GM12878 (cell line): ENCODE data around the gene CMSS1. TPM values are rescaled to one million over a fixed set of nuclear protein-coding genes. Genes with fewer than 3 reads are reported as not detected.

Source experiments
- ATAC-seq: fragments of 200-7000 bp; cut with Tn5 transposase; 3 replicates; pipeline ENCODE4 v1.9.1; 2020; ENCODE audit warnings: mild to moderate bottlenecking, moderate library complexity
- BruUV-seq: library from RNA; stranded (reverse); fragments of 400-500 nt; replicated peaks from 2 replicates; lab custom pipeline; 2021; lab: Mats Ljungman, UMichigan
- CTCF ChIA-PET: fragments of 300-600 bp; sonication (Branson Sonifier 250); formaldehyde crosslinking; extraction: SDS; loops from one replicate; lab custom pipeline; 2021; ENCODE audit warnings: inconsistent platforms; lab: Yijun Ruan, JAX
- POLR2A ChIA-PET: fragments of 350-600 bp; formaldehyde crosslinking; extraction: SDS; loops from one replicate; lab custom pipeline; 2021; ENCODE audit warnings: inconsistent platforms; lab: Charles Lee
- RAD21 ChIA-PET: fragments of 300-600 bp; sonication (Branson Sonifier 250); formaldehyde crosslinking; loops from one replicate; lab custom pipeline; 2023; ENCODE audit warnings: antibody characterized with exemption; ENCODE audit not compliant: unreplicated experiment; lab: Charles Lee
- SMC1A ChIA-PET: fragments of 300-600 bp; sonication (Branson Sonifier 250); formaldehyde crosslinking; loops from one replicate; lab custom pipeline; 2023; ENCODE audit not compliant: unreplicated experiment, uncharacterized antibody; lab: Charles Lee
- DNase-seq: peaks from one replicate; pipeline ENCODE4 v3.0.0-alpha.2; 2011; ENCODE audit warnings: low read depth, low spot score
- FAIRE-seq: peaks from 3 replicates; lab custom pipeline; 2011; peaks lifted over from hg19 to GRCh38; lab: Jason Lieb, UNC
- H2AFZ ChIP-seq: 2 replicates; pipeline ENCODE4 v1.6.0; 2011; ENCODE audit warnings: low read depth, low read length, control low read depth; ENCODE audit not compliant: control insufficient read depth
- H3K27ac ChIP-seq: 2 replicates; pipeline ENCODE4 v1.5.1; 2011; ENCODE audit warnings: control low read depth; ENCODE audit not compliant: control insufficient read depth, insufficient read depth
- H3K27me3 ChIP-seq, 2 experiments: replicated peaks in 1 of 2; 2 replicates each; pipeline versions ENCODE4 v1.6.0 to v1.6.1; 2011; ENCODE audit warnings: low read length in 1 of 2; ENCODE audit not compliant: control insufficient read depth in 2 of 2, insufficient read depth in 2 of 2
- H3K36me3 ChIP-seq, 2 experiments: 2 replicates each; pipeline ENCODE4 v1.5.1; 2011; ENCODE audit warnings: low read length in 1 of 2; ENCODE audit not compliant: control insufficient read depth in 2 of 2, insufficient read depth in 2 of 2
- H3K4me1 ChIP-seq: 2 replicates; pipeline ENCODE4 v1.6.1; 2011; ENCODE audit warnings: mild to moderate bottlenecking, low read length, moderate library complexity, mixed read lengths; ENCODE audit not compliant: control insufficient read depth, insufficient read depth
- H3K4me2 ChIP-seq: 2 replicates; pipeline ENCODE4 v1.6.0; 2011; ENCODE audit warnings: control low read depth; ENCODE audit not compliant: control insufficient read depth, insufficient read depth
- H3K4me3 ChIP-seq: fragments of 200-600 bp; sonication (generic); 2 replicates; pipeline ENCODE4 v1.5.1; 2016
- H3K79me2 ChIP-seq: 2 replicates; pipeline ENCODE4 v1.6.0; 2011; ENCODE audit warnings: low read length; ENCODE audit not compliant: control insufficient read depth, insufficient read depth
- H3K9ac ChIP-seq: 2 replicates; pipeline ENCODE4 v1.8.0; 2011; ENCODE audit warnings: low read length, control low read depth, mixed read lengths; ENCODE audit not compliant: control insufficient read depth, insufficient read depth
- H3K9me3 ChIP-seq: replicated peaks from 3 replicates; pipeline ENCODE4 v1.5.1; 2011; ENCODE audit warnings: mild to moderate bottlenecking, low read length; ENCODE audit not compliant: control insufficient read depth, insufficient read depth
- H4K20me1 ChIP-seq: 2 replicates; pipeline ENCODE4 v1.6.0; 2011; ENCODE audit not compliant: control insufficient read depth, insufficient read depth
- ASH2L ChIP-seq: fragments of 300-600, 200-600 bp; sonication (generic); IDR thresholded peaks from 2 replicates; pipeline ENCODE4 v1.6.1; 2017; ENCODE audit warnings: low read depth, mild to moderate bottlenecking, borderline replicate concordance
- EZH2 ChIP-seq: IDR thresholded peaks from 2 replicates; pipeline ENCODE4 v1.6.1; 2012; ENCODE audit warnings: low read depth, mild to moderate bottlenecking, control low read depth, inconsistent platforms, low read length, borderline replicate concordance; ENCODE audit not compliant: control insufficient read depth
- GATAD2B ChIP-seq: fragments of 450-650 bp; conservative IDR thresholded peaks from 2 replicates; pipeline ENCODE4 v1.6.1; 2017; ENCODE audit warnings: low read depth, mild to moderate bottlenecking, moderate library complexity
- HDAC6 ChIP-seq: fragments of 200-600 bp; sonication (generic); IDR thresholded peaks from one replicate; pipeline ENCODE4 v1.8.0; 2017; ENCODE audit warnings: antibody characterized with exemption; ENCODE audit not compliant: unreplicated experiment
- LARP7 ChIP-seq: fragments of 450-650 bp; IDR thresholded peaks from 2 replicates; pipeline ENCODE4 v1.6.1; 2017; ENCODE audit warnings: mild to moderate bottlenecking
- MEF2B ChIP-seq: fragments of 450-650 bp; IDR thresholded peaks from 2 replicates; pipeline ENCODE4 v1.6.1; 2018; ENCODE audit warnings: mild to moderate bottlenecking, moderate library complexity; ENCODE audit not compliant: partially characterized antibody, poor library complexity, severe bottlenecking
- NR2C2 ChIP-seq: IDR thresholded peaks from 2 replicates; pipeline ENCODE4 v1.6.1; 2011; ENCODE audit warnings: borderline replicate concordance, low read depth; ENCODE audit not compliant: control insufficient read depth, insufficient read length
- RELA ChIP-seq: fragments of 450-650 bp; IDR thresholded peaks from 2 replicates; pipeline ENCODE4 v1.8.0; 2014; ENCODE audit warnings: borderline replicate concordance; ENCODE audit not compliant: partially characterized antibody
- SREBF2 ChIP-seq: IDR thresholded peaks from 2 replicates; pipeline ENCODE4 v1.6.1; 2012; ENCODE audit warnings: mild to moderate bottlenecking, low read length
- ZNF207 ChIP-seq: fragments of 450-650 bp; IDR thresholded peaks from 2 replicates; pipeline ENCODE4 v1.6.1; 2014; ENCODE audit warnings: antibody characterized with exemption, mild to moderate bottlenecking, borderline replicate concordance
- WGBS: methylation state at CpG from one replicate; pipeline ENCODE4 v1.1.6; 2016; ENCODE audit warnings: low lambda C conversion rate; ENCODE audit not compliant: insufficient replicate concordance, insufficient coverage; ENCODE audit errors: missing lambda C conversion rate; 5-methylcytosine and 5-hydroxymethylcytosine counted together
- in situ Hi-C: fragments of 300-500 bp; cut with MboI; formaldehyde crosslinking; loops from 9 replicates; pipeline ENCODE4 v1.14.3; 2018; ENCODE audit warnings: mixed read lengths
- intact Hi-C: fragments of 100-400 bp; cut with micrococcal nuclease; formaldehyde crosslinking; loops from one replicate; pipeline ENCODE4 v1.14.2; 2022; ENCODE audit not compliant: unreplicated experiment
- polyA plus RNA-seq, 11 experiments: library from polyadenylated mRNA; depleted of rRNA in 4 of 11; unstranded in 6 of 11; stranded (reverse) in 5 of 11; fragments of >200 nt; fragmentation: Nextera tagmentation in 4 of 11; fragmentation: Illumina TruSeq in 1 of 11; extraction: Ambion mirVana in 4 of 11; extraction: Trizol in 1 of 11; gene quantifications; 1 replicate in 1 of 11; 2 replicates in 10 of 11; pipeline versions ENCODE4 v1.2.1 to v1.2.3, GENCODE V29; 2011 to 2016; ENCODE audit warnings: inconsistent platforms in 2 of 11, missing spikeins in 2 of 11, low read depth in 1 of 11
- total RNA-seq, 4 experiments: library from RNA; depleted of rRNA in 3 of 4; stranded (reverse); fragments of >200 nt in 3 of 4; fragmentation: Illumina TruSeq in 1 of 4; extraction: Trizol in 1 of 4; gene quantifications; 2 replicates each; pipeline versions ENCODE4 v1.2.1 to v1.2.3, GENCODE V29; 2013 to 2021
- TF ChIP-seq, protein P1 (sequence below): IDR thresholded peaks from 2 replicates; pipeline ENCODE4 v1.6.1; 2011; ENCODE audit warnings: borderline replicate concordance, low read depth, mild to moderate bottlenecking, moderate library complexity, low read length; ENCODE audit not compliant: insufficient read depth, poor library complexity, severe bottlenecking
- TF ChIP-seq, protein P2 (sequence below): fragments of 450-650 bp; IDR thresholded peaks from 2 replicates; pipeline ENCODE4 v1.6.1; 2017; ENCODE audit warnings: antibody characterized with exemption, mild to moderate bottlenecking, moderate library complexity
- TF ChIP-seq, protein P3 (sequence below): fragments of 450-650 bp; formaldehyde crosslinking; IDR thresholded peaks from 2 replicates; pipeline ENCODE4 v1.5.0; 2022; ENCODE audit warnings: mild to moderate bottlenecking, missing genetic modification characterization

Gene CMSS1
- total and polyA plus RNA-seq, 10 of the 15 experiments (the other 5 are each of a cell fraction or from before 2014, with no cell fraction given) = 31.0 to 118 (median 70.1) TPM

DNA sequence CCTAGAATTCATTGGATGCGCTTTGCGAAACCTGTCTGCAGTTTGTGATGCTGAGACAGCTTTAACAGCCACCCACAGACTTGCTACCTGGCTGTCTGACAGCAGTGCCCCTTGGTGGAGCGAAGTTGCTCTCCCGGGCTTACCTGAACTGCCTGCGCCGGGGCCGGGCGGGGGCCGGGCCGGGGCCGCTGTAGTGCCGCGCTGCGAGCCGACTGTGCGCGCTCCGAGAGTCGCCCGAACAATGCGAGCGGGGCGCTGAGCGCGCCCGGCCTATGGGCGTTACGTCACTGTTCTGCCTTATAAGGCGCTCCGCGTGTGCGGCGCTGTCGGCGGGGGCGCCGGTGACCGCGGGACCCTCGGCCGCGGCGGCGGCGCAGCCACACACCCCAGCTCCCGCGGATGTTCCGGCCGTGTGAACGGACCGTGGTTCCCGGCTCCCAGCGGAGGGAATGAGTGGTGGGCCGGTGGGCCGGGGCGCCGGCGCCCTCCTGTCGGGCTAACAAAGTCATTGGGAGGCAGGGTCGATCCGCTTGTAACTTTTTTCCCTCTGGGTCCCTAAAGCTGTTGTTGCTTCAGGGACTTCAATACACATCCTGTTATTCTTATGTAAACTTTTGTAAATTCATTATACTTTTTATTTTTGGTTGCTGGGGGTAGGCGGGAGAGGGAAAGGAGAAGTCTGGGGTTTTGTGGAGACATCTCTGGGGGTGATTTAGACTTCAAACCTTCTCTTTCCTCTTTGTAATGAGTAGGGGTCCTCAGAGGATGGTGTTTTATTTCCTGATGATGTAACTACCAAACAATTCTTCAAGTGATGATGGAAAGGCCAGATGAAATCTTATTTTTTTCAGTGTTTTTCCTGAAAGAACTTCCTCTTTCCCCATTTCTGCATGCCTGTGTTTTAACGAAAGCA lies 58.5 kb downstream of the CMSS1 start:
- H3K9ac ChIP-seq = peak overlapping the region; percentile 73
- 11% methylated on average over 61 of the region's 63 CpGs for WGBS
- no peaks in the 10 kb centered on the region for H4K20me1 ChIP-seq
- CTCF ChIA-PET = interaction anchor here (1.2 to 1.7 kb wide), 4 partner anchors 17 to 378 kb away, joined by 4 to 6 read pairs (median 4); no protein-coding TSS in a partner anchor
- FAIRE-seq = no peak
- in situ Hi-C loops = no loop called here
- BruUV-seq = no TSS peak
- 0 out of 2 replicates have a peak overlapping the region, but pooled peaks have one; percentile 23 for H3K27ac ChIP-seq
- intact Hi-C loops = no loop called here
- RAD21 ChIA-PET = interaction anchor here (1.0 to 1.5 kb wide), 4 partner anchors 32 to 95 kb away, joined by 3 to 4 read pairs (median 4); no protein-coding TSS in a partner anchor
- DNase-seq = no peak
- H3K9me3 ChIP-seq = no peaks in the 10 kb centered on the region
- POLR2A ChIA-PET = no interaction called here
- H3K79me2 ChIP-seq = peaks cover 12% of the 10 kb centered on the region
- H3K36me3 ChIP-seq = no peaks in the 10 kb centered on the region
- peak overlapping the region; percentile 87 for H2AFZ ChIP-seq
- ATAC-seq = peak; percentile 89
- peak overlapping the region; percentile 88 for H3K4me3 ChIP-seq
- no peaks in the 10 kb centered on the region for H3K27me3 ChIP-seq
- H3K4me1 ChIP-seq = peaks cover 16% of the 10 kb centered on the region; the same call in 1 of the 2 replicates
- SMC1A ChIA-PET = interaction anchor here (0.7 to 1.3 kb wide), 8 partner anchors 12 to 171 kb away, joined by 3 to 5 read pairs (median 4); no protein-coding TSS in a partner anchor
- peak overlapping the region; percentile 96 for H3K4me2 ChIP-seq
- TF ChIP-seq RELA (no peak), ASH2L (peak; percentile 67; the same call in 1 of the 2 replicates), SREBF2 (no peak), GATAD2B (peak; percentile 94), NR2C2 (no peak), LARP7 (peak; percentile 72; the same call in 1 of the 2 replicates), HDAC6 (peak; percentile 40), EZH2 (no peak), ZNF207 (no peak), MEF2B (no peak)
- TF ChIP-seq, protein P1, sequence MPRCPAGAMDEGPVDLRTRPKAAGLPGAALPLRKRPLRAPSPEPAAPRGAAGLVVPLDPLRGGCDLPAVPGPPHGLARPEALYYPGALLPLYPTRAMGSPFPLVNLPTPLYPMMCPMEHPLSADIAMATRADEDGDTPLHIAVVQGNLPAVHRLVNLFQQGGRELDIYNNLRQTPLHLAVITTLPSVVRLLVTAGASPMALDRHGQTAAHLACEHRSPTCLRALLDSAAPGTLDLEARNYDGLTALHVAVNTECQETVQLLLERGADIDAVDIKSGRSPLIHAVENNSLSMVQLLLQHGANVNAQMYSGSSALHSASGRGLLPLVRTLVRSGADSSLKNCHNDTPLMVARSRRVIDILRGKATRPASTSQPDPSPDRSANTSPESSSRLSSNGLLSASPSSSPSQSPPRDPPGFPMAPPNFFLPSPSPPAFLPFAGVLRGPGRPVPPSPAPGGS = no peak
- TF ChIP-seq, protein P2, sequence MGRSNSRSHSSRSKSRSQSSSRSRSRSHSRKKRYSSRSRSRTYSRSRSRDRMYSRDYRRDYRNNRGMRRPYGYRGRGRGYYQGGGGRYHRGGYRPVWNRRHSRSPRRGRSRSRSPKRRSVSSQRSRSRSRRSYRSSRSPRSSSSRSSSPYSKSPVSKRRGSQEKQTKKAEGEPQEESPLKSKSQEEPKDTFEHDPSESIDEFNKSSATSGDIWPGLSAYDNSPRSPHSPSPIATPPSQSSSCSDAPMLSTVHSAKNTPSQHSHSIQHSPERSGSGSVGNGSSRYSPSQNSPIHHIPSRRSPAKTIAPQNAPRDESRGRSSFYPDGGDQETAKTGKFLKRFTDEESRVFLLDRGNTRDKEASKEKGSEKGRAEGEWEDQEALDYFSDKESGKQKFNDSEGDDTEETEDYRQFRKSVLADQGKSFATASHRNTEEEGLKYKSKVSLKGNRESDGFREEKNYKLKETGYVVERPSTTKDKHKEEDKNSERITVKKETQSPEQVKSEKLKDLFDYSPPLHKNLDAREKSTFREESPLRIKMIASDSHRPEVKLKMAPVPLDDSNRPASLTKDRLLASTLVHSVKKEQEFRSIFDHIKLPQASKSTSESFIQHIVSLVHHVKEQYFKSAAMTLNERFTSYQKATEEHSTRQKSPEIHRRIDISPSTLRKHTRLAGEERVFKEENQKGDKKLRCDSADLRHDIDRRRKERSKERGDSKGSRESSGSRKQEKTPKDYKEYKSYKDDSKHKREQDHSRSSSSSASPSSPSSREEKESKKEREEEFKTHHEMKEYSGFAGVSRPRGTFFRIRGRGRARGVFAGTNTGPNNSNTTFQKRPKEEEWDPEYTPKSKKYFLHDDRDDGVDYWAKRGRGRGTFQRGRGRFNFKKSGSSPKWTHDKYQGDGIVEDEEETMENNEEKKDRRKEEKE = no peak
- TF ChIP-seq, protein P3, sequence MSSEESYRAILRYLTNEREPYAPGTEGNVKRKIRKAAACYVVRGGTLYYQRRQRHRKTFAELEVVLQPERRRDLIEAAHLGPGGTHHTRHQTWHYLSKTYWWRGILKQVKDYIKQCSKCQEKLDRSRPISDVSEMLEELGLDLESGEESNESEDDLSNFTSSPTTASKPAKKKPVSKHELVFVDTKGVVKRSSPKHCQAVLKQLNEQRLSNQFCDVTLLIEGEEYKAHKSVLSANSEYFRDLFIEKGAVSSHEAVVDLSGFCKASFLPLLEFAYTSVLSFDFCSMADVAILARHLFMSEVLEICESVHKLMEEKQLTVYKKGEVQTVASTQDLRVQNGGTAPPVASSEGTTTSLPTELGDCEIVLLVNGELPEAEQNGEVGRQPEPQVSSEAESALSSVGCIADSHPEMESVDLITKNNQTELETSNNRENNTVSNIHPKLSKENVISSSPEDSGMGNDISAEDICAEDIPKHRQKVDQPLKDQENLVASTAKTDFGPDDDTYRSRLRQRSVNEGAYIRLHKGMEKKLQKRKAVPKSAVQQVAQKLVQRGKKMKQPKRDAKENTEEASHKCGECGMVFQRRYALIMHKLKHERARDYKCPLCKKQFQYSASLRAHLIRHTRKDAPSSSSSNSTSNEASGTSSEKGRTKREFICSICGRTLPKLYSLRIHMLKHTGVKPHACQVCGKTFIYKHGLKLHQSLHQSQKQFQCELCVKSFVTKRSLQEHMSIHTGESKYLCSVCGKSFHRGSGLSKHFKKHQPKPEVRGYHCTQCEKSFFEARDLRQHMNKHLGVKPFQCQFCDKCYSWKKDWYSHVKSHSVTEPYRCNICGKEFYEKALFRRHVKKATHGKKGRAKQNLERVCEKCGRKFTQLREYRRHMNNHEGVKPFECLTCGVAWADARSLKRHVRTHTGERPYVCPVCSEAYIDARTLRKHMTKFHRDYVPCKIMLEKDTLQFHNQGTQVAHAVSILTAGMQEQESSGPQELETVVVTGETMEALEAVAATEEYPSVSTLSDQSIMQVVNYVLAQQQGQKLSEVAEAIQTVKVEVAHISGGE (CRISPR knock-in tag) = no peak
